D721Med (cell line): ENCODE data around the gene CAMK4.

ENCODE experiments used
- DNase-seq: peaks from one replicate; pipeline ENCODE4 v3.0.0; 2011; ENCODE audit warnings: low spot score; ENCODE audit not compliant: insufficient read length
- FAIRE-seq: peaks from 2 replicates; lab custom pipeline; 2011; peaks lifted over from hg19 to GRCh38; lab: Jason Lieb, UNC
- CTCF ChIP-seq: IDR thresholded peaks from 2 replicates; pipeline ENCODE4 v1.5.1; 2012; ENCODE audit warnings: mild to moderate bottlenecking, control low read depth; ENCODE audit not compliant: insufficient read depth; ENCODE audit errors: missing control alignments

The CAMK4 gene

DNA sequence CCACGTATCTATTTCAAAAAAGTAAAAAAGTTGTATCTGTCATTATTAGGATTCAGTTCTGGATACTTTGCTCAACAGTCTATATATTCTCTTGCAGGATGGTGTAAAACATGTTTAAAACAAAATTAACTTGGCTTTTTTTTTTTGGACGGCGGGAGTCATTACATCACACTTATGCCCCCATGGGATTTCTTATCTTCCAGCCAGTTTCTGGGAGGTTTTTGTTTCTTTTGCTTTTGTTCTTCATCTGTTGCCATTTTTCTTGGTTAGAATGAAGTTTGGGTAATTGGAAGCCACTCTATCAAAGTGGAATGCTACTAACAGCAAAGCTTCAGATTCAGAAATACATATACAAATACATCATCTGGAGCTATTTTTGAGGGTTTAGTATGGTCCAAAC, 289.9 kb downstream of the CAMK4 start:
- FAIRE-seq = no peak
- TF ChIP-seq CTCF = no peak
- DNase-seq = no peak

GRCh38 chr5:111517853-111518501, 293.8 kb downstream of the CAMK4 start:
- no peak for FAIRE-seq
- TF ChIP-seq CTCF = no peak
- no peak for DNase-seq

DNA sequence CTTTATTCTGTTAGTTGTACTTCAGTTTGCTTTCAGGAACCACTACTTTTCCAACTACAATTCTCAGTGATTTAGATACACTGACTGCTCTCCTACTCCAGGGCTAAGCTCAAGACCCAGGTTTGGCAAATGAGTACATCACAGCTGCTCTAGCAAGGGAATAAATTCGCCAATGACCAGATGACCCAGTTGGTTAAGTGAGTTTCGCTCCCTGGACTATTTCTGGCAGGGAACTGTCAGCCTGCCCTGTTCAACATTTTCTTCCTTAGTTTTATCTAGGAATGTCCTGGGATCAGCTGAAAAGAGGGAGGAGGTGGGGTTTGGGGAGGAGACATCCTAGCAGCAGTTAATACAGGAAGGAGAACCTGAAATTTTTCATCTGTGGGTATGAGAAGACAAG, 294.6 kb downstream of the CAMK4 start:
- no peak for TF ChIP-seq CTCF
- DNase-seq (no peak), FAIRE-seq (no peak)

- DNase-seq (no peak), FAIRE-seq (no peak)
- no peak for TF ChIP-seq CTCF
Measured at GRCh38 chr5:111520908-111521307, 296.7 kb downstream of the CAMK4 start.

DNA sequence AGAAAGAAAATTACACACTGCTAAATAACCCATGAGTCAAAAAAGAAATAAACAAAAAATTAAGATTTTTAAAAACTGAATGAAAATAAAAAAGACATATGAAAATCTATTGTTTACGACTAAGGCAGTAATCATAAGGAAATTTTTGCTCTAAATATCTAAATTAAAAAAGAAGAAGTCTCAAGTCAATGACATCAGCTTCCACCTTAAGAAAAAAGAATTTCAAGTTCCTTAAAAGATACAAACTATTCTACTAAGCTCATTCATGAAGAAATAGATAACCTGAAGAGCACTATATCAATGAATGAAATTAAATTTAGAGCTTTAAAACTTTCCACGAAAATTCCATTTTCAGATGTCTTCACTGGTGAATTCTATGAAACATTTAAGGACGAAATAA, 303.9 kb downstream of the CAMK4 start:
- TF ChIP-seq CTCF = no peak
- DNase-seq = no peak
- no peak for FAIRE-seq

GRCh38 chr5:111530298-111530740, 306.1 kb downstream of the CAMK4 start:
- FAIRE-seq (no peak), DNase-seq (no peak)

More at GRCh38 chr5:111530298-111530740, 306.1 kb downstream of the CAMK4 start:
- no peak for TF ChIP-seq CTCF
